HCT116 (cell line): ENCODE data around the gene TAS1R2. TPM values are rescaled to one million over a fixed set of nuclear protein-coding genes. Genes with fewer than 3 reads are reported as not detected.

ENCODE experiments used
- ATAC-seq: fragments of 200-7000 bp; cut with Tn5 transposase; 2 replicates; pipeline ENCODE4 v1.9.1; 2020; ENCODE audit warnings: mild to moderate bottlenecking, moderate library complexity
- BruUV-seq: library from RNA; stranded (reverse); fragments of 400-500 nt; replicated peaks from 2 replicates; lab custom pipeline; 2021; lab: Mats Ljungman, UMichigan
- CTCF ChIA-PET: fragments of 300-600 bp; sonication (Branson Sonifier 250); formaldehyde crosslinking; loops from one replicate; lab custom pipeline; 2021; ENCODE audit warnings: antibody characterized with exemption; lab: Charles Lee
- POLR2A ChIA-PET: fragments of 300-600, 350-600 bp; sonication (Branson Sonifier 250); formaldehyde crosslinking; loops from one replicate; lab custom pipeline; 2021; ENCODE audit warnings: antibody characterized with exemption; lab: Charles Lee
- RAD21 ChIA-PET, 2 experiments: fragments of 300-600 bp; sonication (Branson Sonifier 250); formaldehyde crosslinking; loops; one replicate each; lab custom pipeline; 2023; ENCODE audit warnings: low total read pairs in 2 of 2; ENCODE audit not compliant: uncharacterized antibody in 2 of 2, unreplicated experiment in 2 of 2, low non-redundant PET in 1 of 2; lab: Charles Lee
- DNase-seq: peaks from one replicate; pipeline ENCODE4 v3.0.0-alpha.2; 2010; ENCODE audit warnings: low read depth, low spot score
- H2AFZ ChIP-seq: fragments of 200-600 bp; shearing (Covaris generic), sonication (generic); 2 replicates; pipeline ENCODE4 v1.6.1; 2017; ENCODE audit warnings: low read depth, mixed run types, mixed read lengths, antibody characterized with exemption, low read length; ENCODE audit not compliant: poor library complexity, severe bottlenecking
- H3K27ac ChIP-seq: 2 replicates; pipeline ENCODE4 v1.5.1; 2012; ENCODE audit warnings: low read depth, low read length
- H3K27me3 ChIP-seq: fragments of 200-600 bp; sonication (generic); 2 replicates; pipeline ENCODE4 v1.6.1; 2016; ENCODE audit warnings: mixed run types, low read length, mixed read lengths; ENCODE audit not compliant: insufficient read depth
- H3K36me3 ChIP-seq, 2 experiments: fragments of 200-500 bp in 1 of 2; fragments of 200-600 bp in 1 of 2; sonication (Bioruptor generic) in 1 of 2; sonication (generic) in 1 of 2; 2 replicates each; pipeline versions ENCODE4 v1.5.1 to v1.6.1; 2014 to 2016; ENCODE audit warnings: low read length in 2 of 2, inconsistent platforms in 1 of 2, mixed read lengths in 1 of 2, mixed run types in 1 of 2; ENCODE audit not compliant: insufficient read depth in 2 of 2, control insufficient read depth in 1 of 2
- H3K4me1 ChIP-seq, 2 experiments: fragments of 200-600 bp in 1 of 2; sonication (generic) in 1 of 2; 2 replicates each; pipeline versions ENCODE4 v1.5.1 to v1.6.1; 2012 to 2017; ENCODE audit warnings: low read length in 2 of 2, inconsistent platforms in 1 of 2, mild to moderate bottlenecking in 1 of 2, mixed read lengths in 1 of 2, mixed run types in 1 of 2, moderate library complexity in 1 of 2; ENCODE audit not compliant: insufficient read depth in 2 of 2, control insufficient read depth in 1 of 2
- H3K4me2 ChIP-seq: fragments of 200-600 bp; sonication (generic); 2 replicates; pipeline ENCODE4 v1.6.1; 2017; ENCODE audit warnings: mixed run types, low read length, mixed read lengths
- H3K4me3 ChIP-seq, 2 experiments: fragments of 200-600 bp in 1 of 2; sonication (generic) in 1 of 2; replicated peaks in 1 of 2; 2 replicates each; pipeline ENCODE4 v1.5.1; 2011 to 2016; ENCODE audit warnings: low read length in 2 of 2, control low read depth in 1 of 2, low read depth in 1 of 2, mild to moderate bottlenecking in 1 of 2, mixed read lengths in 1 of 2, mixed run types in 1 of 2
- H3K79me2 ChIP-seq: fragments of 200-600 bp; sonication (generic); 2 replicates; pipeline ENCODE4 v1.6.1; 2017; ENCODE audit warnings: mild to moderate bottlenecking, mixed run types, low read length, moderate library complexity, mixed read lengths; ENCODE audit not compliant: insufficient read depth
- H3K9ac ChIP-seq: fragments of 200-600 bp; sonication (generic); 2 replicates; pipeline ENCODE4 v1.6.1; 2016; ENCODE audit warnings: low read length, mixed read lengths
- H3K9me2 ChIP-seq: fragments of 200-600 bp; sonication (generic), shearing (Covaris generic); 2 replicates; pipeline ENCODE4 v1.6.1; 2017; ENCODE audit warnings: mixed run types, mild to moderate bottlenecking, moderate library complexity; ENCODE audit not compliant: insufficient read depth
- H3K9me3 ChIP-seq, 2 experiments: fragments of 200-500 bp in 1 of 2; fragments of 200-600 bp in 1 of 2; sonication (Bioruptor generic) in 1 of 2; sonication (generic) in 1 of 2; 2 replicates each; pipeline ENCODE4 v1.6.1; 2014 to 2017; ENCODE audit warnings: low read length in 2 of 2, mixed read lengths in 2 of 2, inconsistent platforms in 1 of 2, low read depth in 1 of 2, mild to moderate bottlenecking in 1 of 2, mixed run types in 1 of 2, moderate library complexity in 1 of 2; ENCODE audit not compliant: control insufficient read depth in 1 of 2, insufficient read depth in 1 of 2
- H4K20me1 ChIP-seq: fragments of 200-600 bp; sonication (generic), shearing (Covaris generic); 2 replicates; pipeline ENCODE4 v1.6.1; 2017; ENCODE audit warnings: mixed run types, mild to moderate bottlenecking, moderate library complexity; ENCODE audit not compliant: insufficient read depth
- CTCF ChIP-seq, 3 experiments: fragments of 200-600 bp in 1 of 3; sonication (generic) in 1 of 3; IDR thresholded peaks in 2 of 3; conservative IDR thresholded peaks in 1 of 3; 2 replicates each; pipeline ENCODE4 v1.5.1; 2012 to 2017; ENCODE audit warnings: low read depth in 2 of 3, low read length in 2 of 3, antibody characterized with exemption in 1 of 3, borderline replicate concordance in 1 of 3, control low read depth in 1 of 3, mild to moderate bottlenecking in 1 of 3, mixed read lengths in 1 of 3, mixed run types in 1 of 3, moderate library complexity in 1 of 3; ENCODE audit not compliant: insufficient read depth in 1 of 3
- EGR1 ChIP-seq: IDR thresholded peaks from 2 replicates; pipeline ENCODE4 v1.6.1; 2012; ENCODE audit warnings: low read depth
- EZH2phosphoT487 ChIP-seq: fragments of 200-600 bp; IDR thresholded peaks from 2 replicates; pipeline ENCODE4 v1.6.1; 2018; ENCODE audit warnings: antibody characterized with exemption, borderline replicate concordance
- JUND ChIP-seq: IDR thresholded peaks from 2 replicates; pipeline ENCODE4 v1.6.1; 2012
- POLR2A ChIP-seq: IDR thresholded peaks from 2 replicates; pipeline ENCODE4 v1.7.0; 2011; ENCODE audit warnings: borderline replicate concordance; ENCODE audit not compliant: insufficient read depth, insufficient read length; ENCODE audit errors: extremely low read depth
- POLR2AphosphoS5 ChIP-seq: IDR thresholded peaks from 2 replicates; pipeline ENCODE4 v1.6.1; 2011; ENCODE audit warnings: mild to moderate bottlenecking, low read depth, low read length, moderate library complexity
- RAD21 ChIP-seq: IDR thresholded peaks from 2 replicates; pipeline ENCODE4 v1.6.1; 2012; ENCODE audit warnings: low read depth, mild to moderate bottlenecking
- REST ChIP-seq: IDR thresholded peaks from 2 replicates; pipeline ENCODE4 v1.6.1; 2012; ENCODE audit warnings: low read depth
- TCF7L2 ChIP-seq: IDR thresholded peaks from 2 replicates; pipeline ENCODE4 v1.7.0; 2011; ENCODE audit warnings: borderline replicate concordance, inconsistent platforms; ENCODE audit not compliant: insufficient read depth, insufficient read length; ENCODE audit errors: extremely low read depth
- ZBTB33 ChIP-seq: IDR thresholded peaks from 2 replicates; pipeline ENCODE4 v1.6.1; 2011; ENCODE audit warnings: mild to moderate bottlenecking, low read length, moderate library complexity; ENCODE audit not compliant: insufficient replicate concordance; ENCODE audit errors: extremely low read depth
- intact Hi-C: fragments of 100-400 bp; cut with micrococcal nuclease; formaldehyde crosslinking; loops from 2 replicates; pipeline ENCODE4 v1.10.0; 2022
- total RNA-seq: library from RNA; stranded (reverse); gene quantifications from one replicate; pipeline ENCODE4 v1.2.1, GENCODE V29; 2021; ENCODE audit not compliant: unreplicated experiment

Gene TAS1R2
- total RNA-seq, 1 experiment from 2014 or later = not detected

- TF ChIP-seq POLR2AphosphoS5 = no peak
- TF ChIP-seq ZBTB33 = no peak
- no peak for TF ChIP-seq TCF7L2
- no peak for TF ChIP-seq EGR1
- TF ChIP-seq JUND = no peak
- no peak for TF ChIP-seq EZH2phosphoT487
Observed at GRCh38 chr1:18823438-18823837, 36.0 kb downstream of the TAS1R2 start (continued).

- H3K79me2 ChIP-seq = no peaks in the 10 kb centered on the region
- ChIA-PET RAD21 (interaction anchor here (1.2 to 2.3 kb wide), 2 partner anchors 224 kb away, joined by 9 to 12 read pairs; no protein-coding TSS in a partner anchor), CTCF (interaction anchor here (0.7 to 4.3 kb wide), 8 partner anchors 10 to 224 kb away, joined by 3 to 45 read pairs (median 4); no protein-coding TSS in a partner anchor), POLR2A (no interaction called here)
- H3K9ac ChIP-seq = no peak overlapping the region
- no peaks in the 10 kb centered on the region for H3K9me3 ChIP-seq
- no peak for TF ChIP-seq POLR2A
- no peak for TF ChIP-seq EGR1
- peak; percentile 72 to 97 (median 91) for TF ChIP-seq CTCF (IDR thresholded peaks at IDR 0.05 in 2 of 3, conservative IDR thresholded peaks at IDR 0.05 in 1 of 3; ENCODE audit: borderline replicate concordance in 1 of 3, insufficient read depth in 1 of 3, low read depth in 2 of 3, low read length in 2 of 3)
- TF ChIP-seq RAD21 = peak; percentile 88
- TF ChIP-seq REST = no peak
- no peak overlapping the region for H3K4me3 ChIP-seq
- H2AFZ ChIP-seq = peak overlapping the region; percentile 84
- no peak overlapping the region for H3K4me2 ChIP-seq
- no peaks in the 10 kb centered on the region for H4K20me1 ChIP-seq
- H3K4me1 ChIP-seq = peaks cover 0 to 4% of the 10 kb centered on the region in 2 experiments; a peak in 1 of 4 replicates
- no peaks in the 10 kb centered on the region for H3K27me3 ChIP-seq
- H3K36me3 ChIP-seq = no peaks in the 10 kb centered on the region
- ATAC-seq (peak; percentile 96), DNase-seq (peak; percentile 37)
- intact Hi-C loops = loop anchor here (1.0 to 2.0 kb wide), 2 partner anchors 54 to 224 kb away; no protein-coding TSS in a partner anchor
- no peaks in the 10 kb centered on the region for H3K9me2 ChIP-seq
- H3K27ac ChIP-seq = no peak overlapping the region
- BruUV-seq = no TSS peak
Observed at GRCh38 chr1:18820791-18821641, 38.4 kb downstream of the TAS1R2 start.
